HG03103 (cell line): Measurements from ENCODE around the gene ACER1.
"Not testable (repeated sequence)": the region's sequence is repeated elsewhere in the genome, so short reads cannot be mapped to it uniquely, and the experiment has no call there.

Source experiments
- ATAC-seq: cut with Tn5 transposase; IDR thresholded peaks from one replicate; pipeline ENCODE4 v1.9.1; 2021; ENCODE audit warnings: low read depth; ENCODE audit not compliant: unreplicated experiment

ACER1 gene

GRCh38 chr19:6297202-6297601, 36.2 kb downstream of the ACER1 start:
- ATAC-seq, result no peak

- no peak for ATAC-seq
These were observed 41.4 kb downstream of the ACER1 start for GRCh38 chr19:6292006-6292405.

GRCh38 chr19:6288737-6289136, 44.7 kb downstream of the ACER1 start:
- no peak for ATAC-seq

- no peak for ATAC-seq
These were observed 46.0 kb downstream of the ACER1 start for GRCh38 chr19:6287269-6287885.

GRCh38 chr19:6286676-6287075, 46.7 kb downstream of the ACER1 start:
- no peak for ATAC-seq

GRCh38 chr19:6282393-6282792, 51.0 kb downstream of the ACER1 start:
- ATAC-seq, result not testable (repeated sequence)

GRCh38 chr19:6279931-6280591, 53.4 kb downstream of the ACER1 start, which contains the start of gene MLLT1:
Gene MLLT1, minus strand, starts transcription at chr19:6279975. Its CDS starts 191 bp downstream, at chr19:6279784.
- peak; percentile 90 for ATAC-seq

- ATAC-seq, result peak; percentile 26
These were observed 53.8 kb downstream of the ACER1 start for GRCh38 chr19:6279620-6279930.

GRCh38 chr19:6278740-6279619, 54.4 kb downstream of the ACER1 start:
- no peak for ATAC-seq

- no peak for ATAC-seq
These were observed 55.4 kb downstream of the ACER1 start for GRCh38 chr19:6278051-6278450.

GRCh38 chr19:6276447-6276846, 57.0 kb downstream of the ACER1 start:
- no peak for ATAC-seq

- no peak for ATAC-seq
These were observed 58.2 kb downstream of the ACER1 start for GRCh38 chr19:6275170-6275744.

- ATAC-seq, result no peak
These were observed 58.7 kb downstream of the ACER1 start for GRCh38 chr19:6274756-6275155.

GRCh38 chr19:6273701-6274601, 59.5 kb downstream of the ACER1 start:
- no peak for ATAC-seq

GRCh38 chr19:6272913-6273600, 60.4 kb downstream of the ACER1 start:
- ATAC-seq, result no peak

- no peak for ATAC-seq
These were observed 61.0 kb downstream of the ACER1 start for GRCh38 chr19:6272411-6272791.

GRCh38 chr19:6271721-6272410, 61.5 kb downstream of the ACER1 start:
- no peak for ATAC-seq

- ATAC-seq, result no peak
These were observed 62.2 kb downstream of the ACER1 start for GRCh38 chr19:6271251-6271650.

- ATAC-seq, result no peak
These were observed 62.6 kb downstream of the ACER1 start for GRCh38 chr19:6270822-6271221.
